H9 (cell line): ENCODE data around the gene PCCA. TPM values are rescaled to one million over a fixed set of nuclear protein-coding genes. Genes with fewer than 3 reads are reported as not detected.

Experiments used
- DNase-seq: peaks from one replicate; pipeline ENCODE4 v3.0.0-alpha.2; 2017
- H2AFZ ChIP-seq: one replicate; pipeline ENCODE4 v1.6.1; 2013; ENCODE audit warnings: mild to moderate bottlenecking, low read length, control low read depth, moderate library complexity
- H2AK5ac ChIP-seq: 2 replicates; pipeline ENCODE4 v1.6.1; 2013; ENCODE audit warnings: low read length, control low read depth, mixed read lengths; ENCODE audit not compliant: insufficient read length
- H2BK120ac ChIP-seq: one replicate; pipeline ENCODE4 v1.6.1; 2013; ENCODE audit warnings: low read depth, mild to moderate bottlenecking, low read length, control low read depth, inconsistent platforms; ENCODE audit not compliant: poor library complexity, severe bottlenecking
- H2BK12ac ChIP-seq: 2 replicates; pipeline ENCODE4 v1.6.1; 2013; ENCODE audit warnings: low read length, control low read depth, mixed read lengths, low read depth; ENCODE audit not compliant: insufficient read length
- H2BK15ac ChIP-seq: 2 replicates; pipeline ENCODE4 v1.6.1; 2013; ENCODE audit warnings: low read depth, low read length, control low read depth
- H2BK20ac ChIP-seq: one replicate; pipeline ENCODE4 v1.6.1; 2013; ENCODE audit warnings: low read depth, mild to moderate bottlenecking, low read length, control low read depth, inconsistent platforms; ENCODE audit not compliant: poor library complexity, severe bottlenecking
- H2BK5ac ChIP-seq: 2 replicates; pipeline ENCODE4 v1.6.1; 2013; ENCODE audit warnings: low read length, control low read depth, mixed read lengths; ENCODE audit not compliant: insufficient read length
- H3K14ac ChIP-seq: 2 replicates; pipeline ENCODE4 v1.6.1; 2013; ENCODE audit warnings: low read length, control low read depth; ENCODE audit not compliant: insufficient read depth
- H3K18ac ChIP-seq: 2 replicates; pipeline ENCODE4 v1.6.1; 2013; ENCODE audit warnings: low read depth, mild to moderate bottlenecking, mixed read lengths, low read length, control low read depth; ENCODE audit not compliant: insufficient read length
- H3K23ac ChIP-seq: 2 replicates; pipeline ENCODE4 v1.6.1; 2013; ENCODE audit warnings: low read length, control low read depth, mixed read lengths, low read depth; ENCODE audit not compliant: insufficient read length
- H3K23me2 ChIP-seq: 2 replicates; pipeline ENCODE4 v1.6.1; 2013; ENCODE audit warnings: low read depth, mild to moderate bottlenecking, mixed read lengths, low read length, control low read depth; ENCODE audit not compliant: insufficient read length, poor library complexity, severe bottlenecking
- H3K27ac ChIP-seq: 2 replicates; pipeline ENCODE4 v1.5.1; 2013; ENCODE audit warnings: low read length, control low read depth, mixed read lengths, low read depth; ENCODE audit not compliant: insufficient read length
- H3K27me3 ChIP-seq: 2 replicates; pipeline ENCODE4 v1.6.1; 2013; ENCODE audit warnings: low read length, control low read depth, inconsistent platforms; ENCODE audit not compliant: insufficient read depth
- H3K4ac ChIP-seq: 2 replicates; pipeline ENCODE4 v1.6.1; 2013; ENCODE audit warnings: low read depth, mild to moderate bottlenecking, control low read depth, inconsistent platforms, low read length, moderate library complexity
- H3K4me1 ChIP-seq: 2 replicates; pipeline ENCODE4 v1.6.1; 2013; ENCODE audit warnings: low read length, control low read depth, inconsistent platforms; ENCODE audit not compliant: insufficient read depth
- H3K4me2 ChIP-seq: 2 replicates; pipeline ENCODE4 v1.6.1; 2013; ENCODE audit warnings: low read length, control low read depth, mixed read lengths; ENCODE audit not compliant: insufficient read length, insufficient read depth
- H3K56ac ChIP-seq: 2 replicates; pipeline ENCODE4 v1.6.1; 2013; ENCODE audit warnings: low read depth, mild to moderate bottlenecking, mixed read lengths, low read length, control low read depth; ENCODE audit not compliant: insufficient read length
- H3K79me1 ChIP-seq: 2 replicates; pipeline ENCODE4 v1.6.1; 2013; ENCODE audit warnings: low read depth, mild to moderate bottlenecking, moderate library complexity, low read length, control low read depth, inconsistent platforms; ENCODE audit not compliant: insufficient read depth, poor library complexity, severe bottlenecking
- H3K79me2 ChIP-seq: 2 replicates; pipeline ENCODE4 v1.6.1; 2013; ENCODE audit warnings: low read length, control low read depth, inconsistent platforms; ENCODE audit not compliant: insufficient read depth
- H3K9ac ChIP-seq: 2 replicates; pipeline ENCODE4 v1.6.1; 2013; ENCODE audit warnings: low read length, control low read depth, mixed read lengths; ENCODE audit not compliant: insufficient read length; ENCODE audit errors: extremely low read depth
- H3K9me3 ChIP-seq: one replicate; pipeline ENCODE4 v1.6.1; 2013; ENCODE audit warnings: low read depth, low read length, inconsistent platforms; ENCODE audit not compliant: control insufficient read depth
- H3T11ph ChIP-seq: one replicate; pipeline ENCODE4 v1.6.1; 2013; ENCODE audit warnings: mild to moderate bottlenecking, low read length, control low read depth, inconsistent platforms
- H4K20me1 ChIP-seq: one replicate; pipeline ENCODE4 v1.6.1; 2013; ENCODE audit not compliant: control insufficient read depth, insufficient read length, insufficient read depth
- H4K5ac ChIP-seq: 2 replicates; pipeline ENCODE4 v1.6.1; 2013; ENCODE audit warnings: low read depth, mild to moderate bottlenecking, mixed read lengths, low read length, control low read depth; ENCODE audit not compliant: insufficient read length
- H4K8ac ChIP-seq: replicated peaks from 2 replicates; pipeline ENCODE4 v1.6.1; 2013; ENCODE audit warnings: low read length, control low read depth, mixed read lengths, low read depth; ENCODE audit not compliant: insufficient read length
- H4K91ac ChIP-seq: 2 replicates; pipeline ENCODE4 v1.6.1; 2013; ENCODE audit warnings: low read depth, mild to moderate bottlenecking, moderate library complexity, mixed read lengths, low read length, control low read depth; ENCODE audit not compliant: insufficient read length
- H3K27ac Mint-ChIP-seq, 3 experiments: 2 replicates in 2 of 3; 3 replicates in 1 of 3; pipeline ENCODE4 v1.8.0; 2020 to 2021; ENCODE audit warnings: mixed read lengths in 3 of 3, mild to moderate bottlenecking in 1 of 3, moderate library complexity in 1 of 3
- H3K27me3 Mint-ChIP-seq: 2 replicates; pipeline ENCODE4 v1.8.0; 2021; ENCODE audit warnings: low read depth, mild to moderate bottlenecking, moderate library complexity, mixed read lengths
- H3K36me3 Mint-ChIP-seq, 3 experiments: 2 replicates in 2 of 3; 3 replicates in 1 of 3; pipeline ENCODE4 v1.8.0; 2020 to 2021; ENCODE audit warnings: low read depth in 3 of 3, mixed read lengths in 3 of 3; ENCODE audit not compliant: insufficient read depth in 1 of 3
- H3K4me1 Mint-ChIP-seq, 2 experiments: 2 replicates each; pipeline ENCODE4 v1.8.0; 2020; ENCODE audit warnings: mixed read lengths in 2 of 2
- H3K4me3 Mint-ChIP-seq, 2 experiments: 2 replicates in 1 of 2; 3 replicates in 1 of 2; pipeline ENCODE4 v1.8.0; 2020 to 2021; ENCODE audit warnings: mild to moderate bottlenecking in 2 of 2, mixed read lengths in 2 of 2, moderate library complexity in 1 of 2
- H3K9me3 Mint-ChIP-seq, 2 experiments: 2 replicates in 1 of 2; 3 replicates in 1 of 2; pipeline ENCODE4 v1.8.0; 2020; ENCODE audit warnings: mild to moderate bottlenecking in 2 of 2, mixed read lengths in 2 of 2, moderate library complexity in 1 of 2
- total RNA-seq: library from RNA; stranded (reverse); gene quantifications from 2 replicates; pipeline ENCODE4 v1.2.1, GENCODE V29; 2021
- TF ChIP-seq, protein P1 (sequence below): fragments of 200-600 bp; sonication (generic); conservative IDR thresholded peaks from 3 replicates; pipeline ENCODE4 v1.8.0; 2021; ENCODE audit warnings: antibody characterized with exemption, mild to moderate bottlenecking

PCCA gene
- total RNA-seq, 1 experiment from 2014 or later, result 56.5 TPM

- no peak overlapping the region for H3K18ac ChIP-seq
- no peak overlapping the region for H2AK5ac ChIP-seq
- peaks cover 10 to 14% of the 10 kb centered on the region in 2 experiments for H3K4me1 Mint-ChIP-seq
- no peak overlapping the region for H3T11ph ChIP-seq
- no peak overlapping the region for H2BK120ac ChIP-seq
- no peak overlapping the region for H3K9ac ChIP-seq
- no peak overlapping the region for H3K4me2 ChIP-seq
- H3K27ac Mint-ChIP-seq, result no peak overlapping the region
- H3K27ac ChIP-seq, result no peak overlapping the region
- H2AFZ ChIP-seq, result no peak overlapping the region
- no peak for DNase-seq
- H3K9me3 ChIP-seq, result no peaks in the 10 kb centered on the region
- H2BK12ac ChIP-seq, result no peak overlapping the region
- H3K56ac ChIP-seq, result no peak overlapping the region
- no peaks in the 10 kb centered on the region for H3K79me1 ChIP-seq
- no peak overlapping the region for H4K8ac ChIP-seq
- H2BK15ac ChIP-seq, result no peak overlapping the region
- no peak overlapping the region for H3K4me3 Mint-ChIP-seq
- H3K9me3 Mint-ChIP-seq, result no peaks in the 10 kb centered on the region
- no peak overlapping the region for H2BK20ac ChIP-seq
- H3K23me2 ChIP-seq, result no peaks in the 10 kb centered on the region
- H3K27me3 ChIP-seq, result no peaks in the 10 kb centered on the region
- H4K5ac ChIP-seq, result no peak overlapping the region
- H3K36me3 Mint-ChIP-seq, result peaks cover 23 to 39% (median 34%) of the 10 kb centered on the region in 3 experiments; a peak in 6 of 7 replicates
- no peaks in the 10 kb centered on the region for H3K27me3 Mint-ChIP-seq
- no peaks in the 10 kb centered on the region for H4K20me1 ChIP-seq
- TF ChIP-seq, protein P1, sequence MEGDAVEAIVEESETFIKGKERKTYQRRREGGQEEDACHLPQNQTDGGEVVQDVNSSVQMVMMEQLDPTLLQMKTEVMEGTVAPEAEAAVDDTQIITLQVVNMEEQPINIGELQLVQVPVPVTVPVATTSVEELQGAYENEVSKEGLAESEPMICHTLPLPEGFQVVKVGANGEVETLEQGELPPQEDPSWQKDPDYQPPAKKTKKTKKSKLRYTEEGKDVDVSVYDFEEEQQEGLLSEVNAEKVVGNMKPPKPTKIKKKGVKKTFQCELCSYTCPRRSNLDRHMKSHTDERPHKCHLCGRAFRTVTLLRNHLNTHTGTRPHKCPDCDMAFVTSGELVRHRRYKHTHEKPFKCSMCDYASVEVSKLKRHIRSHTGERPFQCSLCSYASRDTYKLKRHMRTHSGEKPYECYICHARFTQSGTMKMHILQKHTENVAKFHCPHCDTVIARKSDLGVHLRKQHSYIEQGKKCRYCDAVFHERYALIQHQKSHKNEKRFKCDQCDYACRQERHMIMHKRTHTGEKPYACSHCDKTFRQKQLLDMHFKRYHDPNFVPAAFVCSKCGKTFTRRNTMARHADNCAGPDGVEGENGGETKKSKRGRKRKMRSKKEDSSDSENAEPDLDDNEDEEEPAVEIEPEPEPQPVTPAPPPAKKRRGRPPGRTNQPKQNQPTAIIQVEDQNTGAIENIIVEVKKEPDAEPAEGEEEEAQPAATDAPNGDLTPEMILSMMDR, result no peak
- no peak overlapping the region for H3K14ac ChIP-seq
- H3K79me2 ChIP-seq, result no peaks in the 10 kb centered on the region; the same call in 1 of the 2 replicates
- H3K4me1 ChIP-seq, result peaks cover 4% of the 10 kb centered on the region; the same call in 1 of the 2 replicates
- H3K23ac ChIP-seq, result no peak overlapping the region
- no peak overlapping the region for H4K91ac ChIP-seq
- H2BK5ac ChIP-seq, result no peak overlapping the region
- no peak overlapping the region for H3K4ac ChIP-seq
Measured at GRCh38 chr13:100433475-100433874, 344.6 kb downstream of the PCCA start.
